Measurements from ENCODE around the gene USP21. TPM values are rescaled to one million over a fixed set of nuclear protein-coding genes. Genes with fewer than 3 reads are reported as not detected.
A peak's percentile ranks its signal among the peaks of the same experiment; 100 is the strongest.

Gene USP21
- total RNA-seq, 4 donors from 2014 or later, result 19.5 to 75.9 (median 35.3) TPM

DNA sequence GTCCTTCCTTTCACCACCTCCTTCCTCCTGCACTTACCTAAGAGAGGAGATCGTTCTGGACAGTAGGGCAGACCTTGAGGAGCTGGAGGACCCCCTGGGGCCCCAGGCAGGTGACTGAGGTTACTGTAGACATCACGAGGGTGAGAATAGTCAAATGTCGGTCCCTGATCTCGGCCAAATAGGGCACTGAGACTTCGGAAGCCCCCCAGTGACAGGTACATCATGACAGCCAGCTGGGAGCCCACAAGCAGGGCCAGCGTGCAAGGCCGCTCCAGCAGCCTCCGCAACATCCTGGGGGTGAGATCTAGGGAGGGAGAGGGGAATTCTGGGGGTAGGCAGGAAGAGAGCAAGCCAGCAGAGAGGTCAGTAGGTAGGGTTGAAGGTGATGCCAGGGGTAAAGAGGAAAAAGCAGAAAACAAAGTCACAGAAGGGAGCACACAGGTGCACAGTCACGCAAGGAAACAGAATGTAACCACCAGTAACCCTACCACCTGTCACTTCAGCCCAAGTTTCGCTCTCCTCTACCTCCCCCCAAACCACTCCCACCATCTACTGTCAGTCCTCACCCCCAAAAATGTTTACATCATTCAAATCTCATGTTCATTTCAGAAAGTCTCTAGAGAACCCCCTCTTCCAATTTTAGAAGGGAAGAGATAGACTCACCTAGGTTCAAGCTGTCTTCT, 16.6 kb downstream of the USP21 start:
- Histone ChIP-seq H3K27ac (peak overlapping the region; percentile 37 to 91 (median 86)), H3K4me1 (peaks cover 0 to 33% (median 18%) of the 10 kb centered on the region in 4 donors), H3K4me3 (peak overlapping the region in 2 of 4 donors; percentile 67 to 81), H3K27me3 (no peaks in the 10 kb centered on the region), H3K9me3 (no peaks in the 10 kb centered on the region), H3K36me3 (peaks cover 0 to 32% (median 12%) of the 10 kb centered on the region in 4 donors)
- in situ Hi-C loops (cut with MboI; ENCODE audit: low pct_ligation_motif_present in 1 of 4, low pct_unique_long_range_greater_than_20kb in 1 of 4, low sequenced_read_pairs in 3 of 4), result no loop called here
- intact Hi-C loops (cut with DNase I; ENCODE audit: low total_unique reads), result no loop called here
- WGBS, 2 donors (ENCODE audit: low coverage in 1 of 2), result 72% methylated on average over 3 to 10 of the region's 10 CpGs
- TF ChIP-seq POLR2AphosphoS5 (IDR thresholded peaks at IDR 0.05) (no peak), CTCF (IDR thresholded peaks at IDR 0.05) (no peak), EP300 (IDR thresholded peaks at IDR 0.05; ENCODE audit: low read depth) (no peak), POLR2A (IDR thresholded peaks at IDR 0.05) (no peak)
- DNase-seq, result no peak

DNA sequence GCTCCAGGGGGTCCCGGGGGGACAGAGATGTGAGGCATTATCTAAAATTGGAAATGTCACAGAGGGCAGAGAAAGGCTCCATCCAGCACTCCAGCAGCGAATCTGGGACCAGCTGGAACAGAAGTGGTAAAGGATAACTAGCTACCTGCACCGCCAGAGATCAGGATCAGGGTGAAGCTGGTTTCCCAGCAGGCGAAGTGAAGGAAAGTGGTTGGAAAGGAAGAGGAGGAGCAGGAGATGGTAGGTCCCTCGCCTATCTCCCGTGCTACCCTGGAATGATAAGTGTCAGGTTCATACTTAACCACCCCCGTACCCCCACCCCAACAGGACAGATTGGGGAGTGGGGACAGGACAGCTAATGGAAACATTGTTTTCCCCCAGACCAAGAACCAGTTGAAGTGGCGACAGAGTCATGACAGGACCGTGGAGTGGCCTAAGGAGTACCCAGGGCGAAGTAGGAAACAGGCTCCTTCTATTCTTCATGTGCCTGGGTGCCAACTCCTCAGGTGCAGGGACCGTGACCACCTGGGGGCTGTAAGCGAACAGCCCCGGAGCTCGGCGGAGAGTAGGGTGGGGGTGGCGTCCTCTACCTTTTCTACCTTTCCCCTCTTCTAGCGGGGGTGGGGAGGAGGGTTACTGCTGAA, 17.3 kb downstream of the USP21 start:
- intact Hi-C loops (cut with DNase I; ENCODE audit: low total_unique reads), result no loop called here
- 14 to 27% methylated on average over 2 to 17 of the region's 17 CpGs for WGBS, 2 donors (ENCODE audit: low coverage in 1 of 2)
- in situ Hi-C loops (cut with MboI; ENCODE audit: low pct_ligation_motif_present in 1 of 4, low pct_unique_long_range_greater_than_20kb in 1 of 4, low sequenced_read_pairs in 3 of 4), result no loop called here

GRCh38 chr1:161177112-161177935, 18.0 kb downstream of the USP21 start, which contains the start of gene B4GALT3:
Gene B4GALT3 (minus strand): TSS chr1:161177507. CDS start chr1:161176060, 1,447 bp downstream.
- H3K27ac ChIP-seq, result peak within 1 kb of the TSS; percentile 83 to 91 (median 88)
- H3K27me3 ChIP-seq, result no peaks in the 10 kb centered on the region
- H3K36me3 ChIP-seq, result peaks cover 0 to 20% (median 6%) of the 10 kb centered on the region in 4 donors
- in situ Hi-C loops (cut with MboI; ENCODE audit: low pct_ligation_motif_present in 1 of 4, low pct_unique_long_range_greater_than_20kb in 1 of 4, low sequenced_read_pairs in 3 of 4) (no loop called here), intact Hi-C loops (cut with DNase I; ENCODE audit: low total_unique reads) (no loop called here)
- 5 to 40% methylated on average over 3 to 50 of the region's 50 CpGs for WGBS, 2 donors (ENCODE audit: low coverage in 1 of 2)
- no peaks in the 10 kb centered on the region for H3K9me3 ChIP-seq
- TF ChIP-seq POLR2A (IDR thresholded peaks at IDR 0.05) (peak; percentile 83), EP300 (IDR thresholded peaks at IDR 0.05; ENCODE audit: low read depth) (no peak), CTCF (IDR thresholded peaks at IDR 0.05) (peak in 1 of 5 experiments; percentile 25), POLR2AphosphoS5 (IDR thresholded peaks at IDR 0.05) (peak; percentile 77 to 88 (median 88))
- DNase-seq, result peak; percentile 94
- H3K4me1 ChIP-seq, result peaks cover 0 to 41% (median 18%) of the 10 kb centered on the region in 4 donors
- peak within 1 kb of the TSS; percentile 59 to 81 (median 64) for H3K4me3 ChIP-seq

More for the DNA sequence above, 17.3 kb downstream of the USP21 start:
- H3K4me3 ChIP-seq, result peak overlapping the region; percentile 59 to 81 (median 64)
- DNase-seq, result no peak
- H3K4me1 ChIP-seq, result peaks cover 0 to 36% (median 18%) of the 10 kb centered on the region in 4 donors
- H3K27me3 ChIP-seq, result no peaks in the 10 kb centered on the region
- TF ChIP-seq POLR2AphosphoS5 (IDR thresholded peaks at IDR 0.05) (no peak), CTCF (IDR thresholded peaks at IDR 0.05) (no peak), POLR2A (IDR thresholded peaks at IDR 0.05) (no peak), EP300 (IDR thresholded peaks at IDR 0.05; ENCODE audit: low read depth) (no peak)
- H3K27ac ChIP-seq, result peak overlapping the region; percentile 83 to 91 (median 88)
- peaks cover 0 to 27% (median 9%) of the 10 kb centered on the region in 4 donors for H3K36me3 ChIP-seq
- H3K9me3 ChIP-seq, result no peaks in the 10 kb centered on the region

DNA sequence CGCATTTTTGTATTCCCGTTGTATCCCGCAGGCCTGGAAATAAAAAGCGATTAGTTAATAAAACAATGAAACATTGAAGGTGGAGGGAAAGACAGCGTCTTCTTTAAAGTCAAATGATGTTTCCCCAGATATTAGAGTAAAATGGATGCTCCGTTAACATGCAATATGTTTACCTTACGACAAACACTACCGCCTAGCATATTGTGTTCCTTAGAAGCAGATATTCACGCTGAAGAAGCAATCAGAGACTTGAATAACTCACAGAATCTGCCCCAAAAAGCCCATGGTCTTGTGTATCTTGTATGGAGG, 18.6 kb downstream of the USP21 start:
- H3K4me3 ChIP-seq, result peak overlapping the region in 3 of 4 donors; percentile 62 to 81 (median 67)
- TF ChIP-seq POLR2A (IDR thresholded peaks at IDR 0.05) (no peak), CTCF (IDR thresholded peaks at IDR 0.05) (no peak), EP300 (IDR thresholded peaks at IDR 0.05; ENCODE audit: low read depth) (no peak), POLR2AphosphoS5 (IDR thresholded peaks at IDR 0.05) (no peak)
- H3K4me1 ChIP-seq, result peaks cover 0 to 35% (median 18%) of the 10 kb centered on the region in 4 donors
- DNase-seq, result no peak
- no peaks in the 10 kb centered on the region for H3K27me3 ChIP-seq
- intact Hi-C loops (cut with DNase I; ENCODE audit: low total_unique reads), result no loop called here
- peak overlapping the region; percentile 83 to 91 (median 88) for H3K27ac ChIP-seq
- 36 to 55% methylated on average over 9 of the region's 9 CpGs for WGBS, 2 donors (ENCODE audit: low coverage in 1 of 2)
- no peaks in the 10 kb centered on the region for H3K9me3 ChIP-seq
- H3K36me3 ChIP-seq, result peaks cover 0 to 18% (median 5%) of the 10 kb centered on the region in 4 donors
- in situ Hi-C loops (cut with MboI; ENCODE audit: low pct_ligation_motif_present in 1 of 4, low pct_unique_long_range_greater_than_20kb in 1 of 4, low sequenced_read_pairs in 3 of 4), result no loop called here

Measured in transverse colon (tissue), 4 donors.